ENCODE measurements around the gene ASXL1. TPM values are rescaled to one million over a fixed set of nuclear protein-coding genes. Genes with fewer than 3 reads are reported as not detected.

Gene ASXL1
- total RNA-seq, 1 donor from 2014 or later, result 90.8 TPM

DNA sequence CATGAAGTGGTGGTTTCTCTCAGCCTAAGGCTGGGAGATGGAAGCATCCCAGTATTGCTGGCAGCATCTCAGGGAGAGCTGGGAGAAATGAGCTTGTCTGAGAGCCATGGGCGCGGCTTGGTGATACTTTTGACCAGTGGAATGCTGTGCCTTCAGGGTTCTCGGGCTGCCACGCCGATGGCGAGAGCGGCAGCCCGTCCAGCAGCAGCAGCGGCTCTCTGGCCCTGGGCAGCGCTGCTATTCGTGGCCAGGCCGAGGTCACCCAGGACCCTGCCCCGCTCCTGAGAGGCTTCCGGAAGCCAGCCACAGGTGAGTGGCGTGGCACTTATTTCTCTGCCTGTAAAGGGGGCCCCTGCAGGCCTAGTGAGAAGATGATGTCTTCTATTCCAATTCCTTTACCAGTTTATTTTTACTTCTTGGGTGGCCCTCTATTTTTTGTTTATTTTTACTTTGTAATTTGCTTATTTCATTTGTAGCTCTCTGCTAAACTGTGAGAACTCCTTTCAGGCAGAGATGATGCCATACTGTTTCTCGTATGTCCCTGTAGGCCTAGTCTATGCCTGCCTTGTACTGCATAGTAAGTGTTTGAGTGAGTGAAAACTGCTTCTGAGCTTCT is 71.7 kb downstream of the ASXL1 start:
- Mint-ChIP-seq H3K4me1 (ENCODE audit: unreplicated experiment) (peaks cover 42% of the 10 kb centered on the region), H3K27me3 (ENCODE audit: unreplicated experiment) (no peaks in the 10 kb centered on the region), H3K27ac (ENCODE audit: unreplicated experiment) (no peak overlapping the region), H3K4me3 (ENCODE audit: unreplicated experiment) (no peak overlapping the region), H3K9me3 (ENCODE audit: unreplicated experiment) (no peaks in the 10 kb centered on the region), H3K36me3 (ENCODE audit: low read depth, unreplicated experiment) (peaks cover 43% of the 10 kb centered on the region)
- DNase-seq (ENCODE audit: low spot score), result no peak
- TF ChIP-seq, protein P1, sequence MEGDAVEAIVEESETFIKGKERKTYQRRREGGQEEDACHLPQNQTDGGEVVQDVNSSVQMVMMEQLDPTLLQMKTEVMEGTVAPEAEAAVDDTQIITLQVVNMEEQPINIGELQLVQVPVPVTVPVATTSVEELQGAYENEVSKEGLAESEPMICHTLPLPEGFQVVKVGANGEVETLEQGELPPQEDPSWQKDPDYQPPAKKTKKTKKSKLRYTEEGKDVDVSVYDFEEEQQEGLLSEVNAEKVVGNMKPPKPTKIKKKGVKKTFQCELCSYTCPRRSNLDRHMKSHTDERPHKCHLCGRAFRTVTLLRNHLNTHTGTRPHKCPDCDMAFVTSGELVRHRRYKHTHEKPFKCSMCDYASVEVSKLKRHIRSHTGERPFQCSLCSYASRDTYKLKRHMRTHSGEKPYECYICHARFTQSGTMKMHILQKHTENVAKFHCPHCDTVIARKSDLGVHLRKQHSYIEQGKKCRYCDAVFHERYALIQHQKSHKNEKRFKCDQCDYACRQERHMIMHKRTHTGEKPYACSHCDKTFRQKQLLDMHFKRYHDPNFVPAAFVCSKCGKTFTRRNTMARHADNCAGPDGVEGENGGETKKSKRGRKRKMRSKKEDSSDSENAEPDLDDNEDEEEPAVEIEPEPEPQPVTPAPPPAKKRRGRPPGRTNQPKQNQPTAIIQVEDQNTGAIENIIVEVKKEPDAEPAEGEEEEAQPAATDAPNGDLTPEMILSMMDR (IDR thresholded peaks at IDR 0.05; ENCODE audit: unreplicated experiment), result no peak

DNA sequence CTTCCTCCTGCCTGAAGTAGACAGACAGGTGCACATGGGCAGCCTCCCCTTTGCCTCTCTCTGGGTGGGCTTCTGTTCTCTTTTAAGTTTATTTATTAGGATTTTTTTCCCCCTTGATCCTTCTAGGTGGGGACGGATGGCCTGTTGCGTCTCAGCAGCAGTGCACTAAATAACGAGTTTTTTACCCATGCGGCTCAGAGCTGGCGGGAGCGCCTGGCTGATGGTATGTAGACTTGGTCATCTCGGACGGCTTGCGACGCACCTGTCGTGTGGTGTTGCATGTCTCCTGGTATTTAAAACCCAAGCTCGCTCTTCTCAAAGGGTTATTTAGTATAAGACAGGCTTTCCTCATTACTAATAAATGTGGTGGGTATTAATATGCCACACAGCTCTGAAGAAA is 73.3 kb downstream of the ASXL1 start:
- Mint-ChIP-seq H3K4me1 (ENCODE audit: unreplicated experiment) (peaks cover 47% of the 10 kb centered on the region), H3K9me3 (ENCODE audit: unreplicated experiment) (no peaks in the 10 kb centered on the region), H3K27me3 (ENCODE audit: unreplicated experiment) (no peaks in the 10 kb centered on the region), H3K4me3 (ENCODE audit: unreplicated experiment) (no peak overlapping the region), H3K27ac (ENCODE audit: unreplicated experiment) (no peak overlapping the region), H3K36me3 (ENCODE audit: low read depth, unreplicated experiment) (peaks cover 55% of the 10 kb centered on the region)
- DNase-seq (ENCODE audit: low spot score), result no peak
- TF ChIP-seq, protein P1 (IDR thresholded peaks at IDR 0.05; ENCODE audit: unreplicated experiment), result no peak

GRCh38 chr20:32432277-32432676 is 74.1 kb downstream of the ASXL1 start:
- TF ChIP-seq, protein P1 (IDR thresholded peaks at IDR 0.05; ENCODE audit: unreplicated experiment), result no peak
- no peak for DNase-seq (ENCODE audit: low spot score)
- Mint-ChIP-seq H3K9me3 (ENCODE audit: unreplicated experiment) (no peaks in the 10 kb centered on the region), H3K4me1 (ENCODE audit: unreplicated experiment) (peaks cover 48% of the 10 kb centered on the region), H3K36me3 (ENCODE audit: low read depth, unreplicated experiment) (peaks cover 59% of the 10 kb centered on the region), H3K27me3 (ENCODE audit: unreplicated experiment) (peaks cover 1% of the 10 kb centered on the region), H3K4me3 (ENCODE audit: unreplicated experiment) (peak overlapping the region; percentile 6), H3K27ac (ENCODE audit: unreplicated experiment) (peak overlapping the region; percentile 92)

GRCh38 chr20:32433311-32434021 is 75.3 kb downstream of the ASXL1 start:
- H3K36me3 Mint-ChIP-seq (ENCODE audit: low read depth, unreplicated experiment), result peaks cover 56% of the 10 kb centered on the region
- H3K27ac Mint-ChIP-seq (ENCODE audit: unreplicated experiment), result peak overlapping the region; percentile 92
- DNase-seq (ENCODE audit: low spot score), result peak; percentile 68
- H3K27me3 Mint-ChIP-seq (ENCODE audit: unreplicated experiment), result peaks cover 4% of the 10 kb centered on the region
- H3K4me1 Mint-ChIP-seq (ENCODE audit: unreplicated experiment), result peaks cover 46% of the 10 kb centered on the region
- H3K9me3 Mint-ChIP-seq (ENCODE audit: unreplicated experiment), result no peaks in the 10 kb centered on the region
- TF ChIP-seq, protein P1 (IDR thresholded peaks at IDR 0.05; ENCODE audit: unreplicated experiment), result no peak
- H3K4me3 Mint-ChIP-seq (ENCODE audit: unreplicated experiment), result peak overlapping the region; percentile 84

- peaks cover 10% of the 10 kb centered on the region for H3K27me3 Mint-ChIP-seq (ENCODE audit: unreplicated experiment)
- H3K9me3 Mint-ChIP-seq (ENCODE audit: unreplicated experiment), result no peaks in the 10 kb centered on the region
- TF ChIP-seq, protein P1 (IDR thresholded peaks at IDR 0.05; ENCODE audit: unreplicated experiment), result no peak
- H3K36me3 Mint-ChIP-seq (ENCODE audit: low read depth, unreplicated experiment), result peaks cover 53% of the 10 kb centered on the region
- DNase-seq (ENCODE audit: low spot score), result no peak
- peak overlapping the region; percentile 92 for H3K27ac Mint-ChIP-seq (ENCODE audit: unreplicated experiment)
- peak overlapping the region; percentile 84 for H3K4me3 Mint-ChIP-seq (ENCODE audit: unreplicated experiment)
- peaks cover 51% of the 10 kb centered on the region for H3K4me1 Mint-ChIP-seq (ENCODE audit: unreplicated experiment)
Observed at GRCh38 chr20:32434434-32434833, 76.3 kb downstream of the ASXL1 start.

Measured in endothelial cell (in vitro differentiated cells).